ENCODE data around the gene ECI2.
A peak's percentile ranks its signal among the peaks of the same experiment; 100 is the strongest.
"Not testable (repeated sequence)": the region's sequence is repeated elsewhere in the genome, so short reads cannot be mapped to it uniquely, and the experiment has no call there.

Gene ECI2

DNA sequence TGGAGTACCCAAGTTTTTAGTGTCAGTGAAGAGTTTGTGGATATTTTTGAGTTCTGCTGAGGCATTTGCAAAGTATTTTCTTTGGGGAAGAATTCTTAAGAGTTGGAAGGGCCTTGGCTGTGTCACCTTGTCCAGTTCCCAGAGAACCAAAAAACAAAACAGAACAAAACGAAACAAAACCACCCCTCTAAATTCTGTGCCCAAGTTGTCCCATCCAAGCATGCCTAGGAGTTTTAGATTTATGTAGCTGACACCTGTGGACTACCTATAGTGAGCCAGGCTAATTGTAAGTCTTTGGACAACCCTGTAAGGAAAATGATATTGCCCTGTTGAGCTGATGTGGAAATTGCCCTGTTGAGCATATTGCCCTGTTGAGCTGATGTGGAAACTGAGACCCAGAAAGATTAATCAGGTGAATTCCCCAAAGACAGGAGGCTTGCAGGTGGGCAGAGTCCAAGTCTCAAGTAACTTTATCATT, 1.0 kb upstream of the ECI2 start:
- no peak for DNase-seq

DNA sequence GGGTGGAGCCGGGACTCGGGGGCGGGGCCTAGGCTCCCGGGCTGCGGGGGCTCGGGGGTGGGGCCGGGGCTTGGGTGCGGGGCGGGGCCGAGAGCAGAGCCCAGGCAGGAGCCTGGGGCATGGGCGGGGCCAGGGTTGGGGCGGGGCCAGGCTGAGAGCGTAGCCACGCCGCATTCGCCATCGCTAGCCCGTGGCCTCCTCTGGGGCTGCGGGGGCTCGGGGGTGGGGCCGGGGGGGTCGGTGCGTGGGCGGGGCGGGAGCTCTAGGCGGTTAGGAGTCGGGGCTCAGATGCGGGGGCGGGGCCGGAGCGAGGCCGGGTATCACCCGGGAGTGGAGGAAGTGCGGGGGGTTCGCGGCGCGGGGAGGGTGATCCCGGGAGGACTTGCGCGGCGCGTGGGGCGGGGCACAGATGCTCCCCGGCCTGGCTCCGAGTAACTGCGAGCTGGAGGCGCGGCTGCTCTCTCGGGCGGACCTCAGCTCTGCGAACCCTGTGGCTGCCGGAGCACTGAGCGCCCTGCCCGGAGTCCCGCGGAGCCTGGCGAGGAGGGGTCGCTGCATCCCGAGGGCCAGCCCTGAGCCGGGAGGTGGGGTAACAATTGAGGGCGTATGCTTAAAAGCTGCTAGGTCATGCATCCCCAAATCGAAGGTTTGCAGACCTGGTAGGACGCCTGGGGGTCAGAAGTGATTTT, 434 bp upstream of the ECI2 start:
- peak; percentile 93 for DNase-seq

DNA sequence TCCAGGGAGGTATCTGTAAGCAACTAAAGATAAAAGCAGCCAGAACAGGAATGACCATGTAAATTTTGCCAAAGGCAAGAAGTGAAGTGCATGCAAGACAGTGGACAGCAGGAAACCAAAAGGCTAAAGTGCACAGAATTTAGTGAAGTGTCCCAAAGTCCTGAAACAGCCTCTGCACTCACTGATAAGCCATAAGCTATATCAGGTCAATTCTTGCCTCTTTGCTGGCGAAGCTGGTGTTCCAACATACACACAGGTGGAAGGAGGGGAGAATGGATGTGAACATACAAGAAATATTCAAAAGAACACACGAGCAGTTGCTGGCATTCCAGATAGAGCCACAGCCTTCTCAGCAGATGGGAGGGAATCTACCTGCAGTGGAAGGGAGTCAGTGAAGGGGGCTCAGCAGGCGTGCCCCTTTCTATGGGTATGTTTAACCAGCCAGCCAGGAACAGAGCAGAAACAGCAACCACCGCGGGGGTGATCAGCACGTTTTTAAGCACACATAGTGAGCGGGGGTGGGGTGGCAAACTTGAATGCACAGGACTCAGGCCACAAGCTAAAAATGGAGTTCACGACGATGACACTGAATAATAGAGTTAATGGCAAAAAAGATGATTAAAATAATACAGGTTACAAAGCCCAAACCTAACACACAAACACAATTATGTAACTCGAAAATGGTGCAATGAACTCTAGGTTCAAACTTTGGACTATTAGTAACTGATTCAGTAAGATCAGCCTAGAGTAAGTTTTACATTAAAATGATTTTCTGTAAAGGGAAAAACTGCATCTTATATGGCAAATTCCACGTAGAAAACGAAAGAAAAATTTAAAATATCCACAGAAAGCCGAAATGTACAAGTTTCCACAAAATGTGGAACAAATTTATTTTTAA, 1.2 kb downstream of the ECI2 start:
- DNase-seq = peak; percentile 11

DNA sequence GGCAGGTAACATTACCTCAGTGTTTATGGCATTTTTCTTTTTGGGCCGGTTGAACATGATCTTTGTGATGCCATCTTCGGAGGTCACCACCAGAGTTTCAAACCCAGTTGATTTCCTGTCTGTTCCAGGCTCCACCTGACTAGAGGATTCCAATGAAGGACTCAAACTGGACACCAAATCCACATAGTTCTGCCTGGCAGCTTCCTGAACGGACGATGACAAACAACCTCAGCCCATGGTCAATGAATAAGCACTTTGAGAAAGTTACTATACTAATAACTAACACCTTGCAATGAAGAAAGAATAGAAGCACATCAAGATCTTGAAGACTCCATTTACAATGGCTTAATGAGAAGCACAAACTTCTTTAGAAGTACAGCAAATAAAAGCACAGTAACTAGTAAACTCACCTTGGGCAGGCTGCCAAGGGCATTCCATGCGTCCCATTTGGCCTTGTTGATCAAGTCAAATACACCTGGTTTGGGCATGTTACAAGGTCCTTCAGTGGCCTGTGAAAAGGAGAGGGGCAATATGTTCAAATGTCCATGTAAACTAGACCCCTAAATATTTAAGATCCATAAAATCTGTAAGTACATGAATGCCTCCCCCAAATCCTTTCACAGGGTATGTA, 4.9 kb downstream of the ECI2 start:
- DNase-seq = no peak

DNA sequence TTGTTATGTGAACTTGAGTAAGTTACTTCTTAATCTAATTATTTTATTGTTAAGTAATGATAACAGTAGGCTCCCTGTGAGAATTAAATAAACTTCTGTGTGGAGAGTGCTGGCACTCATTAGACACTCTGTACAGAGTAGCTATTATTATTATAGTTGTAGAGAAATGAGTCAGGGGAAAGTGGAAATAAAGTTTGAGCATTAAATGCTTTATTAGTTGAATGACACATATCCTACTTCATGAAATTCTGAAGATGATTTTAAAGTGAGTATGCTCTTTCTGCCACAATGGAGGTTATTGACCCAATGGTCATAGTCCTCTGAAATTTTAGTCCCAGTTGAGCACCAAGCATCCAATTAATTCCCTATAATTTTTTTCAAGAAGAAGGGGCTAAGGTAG, 5.9 kb downstream of the ECI2 start:
- DNase-seq = no peak

DNA sequence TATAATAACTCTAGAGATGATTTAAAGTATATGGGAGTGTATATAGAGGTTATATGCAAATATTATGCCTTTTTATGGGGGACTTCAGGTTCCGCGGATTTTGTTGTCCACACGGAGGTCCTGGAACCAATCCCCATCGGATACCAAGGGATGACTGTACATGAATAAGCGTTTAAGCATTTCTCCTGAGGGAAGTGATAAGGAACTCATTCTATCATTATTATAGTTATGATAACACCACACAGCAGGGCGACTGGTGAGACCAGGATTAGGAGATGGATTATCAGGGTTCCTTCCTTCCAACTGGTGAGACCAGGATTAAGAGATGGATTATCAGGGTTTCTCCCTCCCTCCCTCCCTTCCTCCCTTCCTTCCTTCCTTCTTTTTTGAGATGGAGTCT, 6.6 kb downstream of the ECI2 start:
- no peak for DNase-seq

DNA sequence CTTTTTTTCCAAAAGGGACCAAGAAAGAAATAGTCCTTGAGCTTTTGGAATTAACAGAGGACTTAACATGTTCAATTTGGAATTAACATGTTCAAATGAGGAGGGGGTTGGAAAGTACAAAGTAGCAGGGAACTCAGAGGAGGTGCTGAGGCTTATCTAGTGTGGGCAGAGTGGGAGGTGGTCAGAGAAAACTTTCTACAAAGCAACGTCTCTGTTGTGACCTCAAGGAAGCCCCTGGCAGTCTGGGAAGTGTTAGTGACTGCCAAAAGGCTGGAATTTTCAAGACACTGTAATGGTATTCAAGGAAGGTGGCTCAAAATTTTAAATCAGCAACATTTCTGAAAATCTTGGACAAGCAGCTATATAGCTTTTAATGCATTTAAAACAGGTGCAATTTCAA, 7.3 kb downstream of the ECI2 start:
- DNase-seq = no peak

DNA sequence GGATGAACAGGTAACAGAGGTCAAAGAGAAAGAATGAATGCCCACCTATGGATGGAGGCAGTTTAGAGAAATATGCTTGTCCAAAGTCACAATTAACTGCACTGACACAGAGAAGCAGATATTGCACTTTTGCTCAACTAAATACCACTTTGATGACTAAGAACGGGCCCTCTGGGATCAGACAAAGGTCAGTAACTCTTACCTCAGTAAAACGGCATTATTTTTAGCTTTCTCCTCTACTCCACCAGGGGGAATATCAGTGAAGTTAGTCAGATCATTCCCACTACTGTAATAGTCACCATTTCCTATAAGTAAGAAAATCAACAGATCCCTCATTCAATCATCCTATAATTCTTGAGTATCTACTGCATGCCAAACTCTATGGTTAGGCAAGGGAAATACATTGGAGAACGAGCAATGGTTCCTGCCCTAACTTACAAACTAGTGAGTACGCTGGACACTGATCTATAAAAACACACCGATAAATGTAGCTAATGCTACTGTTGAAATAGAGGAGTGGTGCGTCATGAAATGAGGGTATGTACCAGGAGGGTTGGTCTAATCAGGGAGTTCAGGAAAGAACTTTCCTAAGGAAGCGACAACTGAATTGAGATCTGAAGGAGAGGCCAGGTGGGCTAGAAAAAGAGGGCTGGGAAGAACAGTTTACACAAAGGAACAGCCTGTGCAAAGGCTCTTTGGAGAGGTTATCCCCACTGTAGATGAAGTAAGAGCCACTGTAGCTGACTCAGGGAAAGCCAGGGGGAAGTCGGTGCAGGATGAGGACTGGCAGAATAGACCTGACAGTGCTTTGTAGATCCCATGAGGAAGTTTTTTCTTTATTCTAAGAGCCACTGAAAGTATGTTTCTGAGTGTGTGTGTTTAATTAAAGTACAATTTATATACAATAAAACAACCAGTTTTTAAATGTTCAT, 9.2 kb downstream of the ECI2 start:
- no peak for DNase-seq

DNA sequence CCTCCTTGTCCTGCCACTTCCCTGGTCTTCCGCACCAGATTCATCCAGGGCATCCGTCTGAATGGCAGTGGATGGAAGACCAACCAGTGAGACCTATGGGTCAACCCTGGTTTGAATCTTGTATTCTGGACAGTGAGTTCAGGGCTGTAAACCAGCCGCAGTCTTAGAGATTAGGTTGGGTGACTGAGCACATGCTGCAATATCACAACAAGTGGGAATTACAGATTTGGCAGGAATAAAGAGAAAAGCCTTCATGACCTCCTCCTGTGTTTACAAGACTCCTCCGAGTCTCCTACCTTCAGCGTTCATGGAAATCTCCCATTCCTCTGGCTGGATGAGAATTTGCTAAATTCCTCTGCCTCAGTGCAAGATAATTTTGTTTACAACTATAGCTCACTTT, 9.9 kb downstream of the ECI2 start:
- DNase-seq = no peak

DNA sequence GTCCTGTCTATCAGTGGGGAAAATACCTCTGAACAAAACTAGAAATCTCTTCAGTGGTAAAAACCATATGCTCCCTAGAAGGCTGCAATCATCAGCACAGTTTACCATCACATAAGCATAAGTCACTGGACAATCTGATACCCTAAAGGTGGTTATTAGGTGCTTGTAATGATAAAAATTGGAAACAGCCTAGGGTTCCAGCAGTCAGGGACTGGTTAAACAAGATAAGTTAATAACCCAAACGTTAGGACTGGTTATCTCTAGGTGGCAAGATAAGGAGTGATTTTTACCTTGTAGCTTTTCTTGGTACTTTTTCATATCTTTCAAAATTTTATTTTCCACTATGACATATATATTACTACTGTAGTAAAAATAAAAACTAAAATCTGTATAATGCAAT, 11.0 kb downstream of the ECI2 start:
- no peak for DNase-seq

DNA sequence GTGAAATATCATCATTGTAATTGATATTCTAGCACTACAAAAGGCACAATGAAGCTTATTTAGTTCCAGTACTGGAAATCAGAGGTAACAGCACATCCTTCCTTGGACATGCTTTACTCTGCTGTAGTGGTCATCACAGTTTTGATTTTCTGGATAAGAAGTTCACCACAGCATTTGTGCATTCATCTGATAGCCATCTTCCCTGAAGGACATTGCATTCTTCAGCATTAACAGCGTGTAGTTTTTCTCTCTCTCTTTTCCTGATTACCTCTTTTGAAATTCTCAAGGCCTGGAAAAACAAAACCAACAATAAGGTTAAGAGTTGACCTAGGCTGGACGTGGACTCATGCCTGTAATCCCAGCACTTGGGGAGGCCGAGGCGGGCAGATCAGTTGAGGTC, 19.6 kb downstream of the ECI2 start:
- DNase-seq = no peak

DNA sequence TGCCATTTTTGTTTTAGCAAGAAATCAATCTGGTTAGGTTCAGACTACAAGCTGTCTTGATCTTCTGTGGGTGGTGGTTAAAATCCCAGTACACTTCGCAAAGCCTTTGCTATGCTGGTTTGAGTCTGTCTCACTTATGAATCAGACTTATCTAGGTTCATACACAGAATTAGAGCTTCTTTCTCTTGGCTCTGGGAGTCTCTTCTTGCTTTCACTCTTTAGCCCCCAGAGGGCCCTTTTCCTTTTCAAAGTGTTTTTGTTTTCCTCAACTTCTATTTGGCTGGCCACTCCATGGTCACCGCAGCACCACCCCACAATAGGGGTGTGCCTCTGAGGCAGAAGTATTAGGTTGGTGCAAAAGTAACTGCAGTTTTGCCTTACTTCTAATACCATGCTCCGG, 21.3 kb downstream of the ECI2 start:
- no peak for DNase-seq

DNA sequence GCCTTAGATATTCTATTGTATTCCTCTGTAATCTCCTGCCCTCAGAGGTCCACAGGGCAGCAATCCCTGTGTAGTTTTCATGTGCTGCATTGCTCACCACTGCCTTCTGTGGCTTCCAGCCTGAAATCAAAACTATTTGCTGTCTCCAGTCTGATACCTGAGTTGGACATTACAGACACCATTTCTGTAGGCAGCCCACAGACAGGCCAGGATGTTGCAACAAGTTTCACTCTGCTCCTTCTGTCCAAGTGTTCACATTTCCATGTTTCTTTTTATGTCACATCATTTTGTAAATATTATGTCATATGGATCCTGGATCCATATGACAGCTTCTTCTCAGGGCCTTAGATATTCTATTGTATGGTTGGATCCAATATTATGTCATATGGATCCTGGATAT, 21.7 kb downstream of the ECI2 start:
- no peak for DNase-seq

DNA sequence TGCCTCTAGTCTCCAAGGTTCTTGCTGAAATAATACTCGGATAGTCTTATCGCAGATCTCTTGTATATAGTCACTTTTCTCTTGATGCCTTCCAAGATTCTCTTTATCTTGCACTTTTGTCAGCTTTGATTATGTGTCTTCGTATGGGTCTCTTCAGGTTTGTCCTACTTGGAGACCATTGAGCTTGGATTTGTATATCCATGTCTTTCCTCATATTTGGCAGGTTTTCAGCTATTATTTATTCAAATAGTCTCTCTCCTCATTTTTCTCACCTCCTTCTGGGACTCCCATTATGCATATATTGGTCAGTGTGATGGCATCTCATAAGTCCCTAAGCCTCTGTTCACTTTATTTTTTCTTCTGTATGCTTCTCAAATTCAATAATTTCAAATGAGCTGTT, 23.0 kb downstream of the ECI2 start:
- no peak for DNase-seq

DNA sequence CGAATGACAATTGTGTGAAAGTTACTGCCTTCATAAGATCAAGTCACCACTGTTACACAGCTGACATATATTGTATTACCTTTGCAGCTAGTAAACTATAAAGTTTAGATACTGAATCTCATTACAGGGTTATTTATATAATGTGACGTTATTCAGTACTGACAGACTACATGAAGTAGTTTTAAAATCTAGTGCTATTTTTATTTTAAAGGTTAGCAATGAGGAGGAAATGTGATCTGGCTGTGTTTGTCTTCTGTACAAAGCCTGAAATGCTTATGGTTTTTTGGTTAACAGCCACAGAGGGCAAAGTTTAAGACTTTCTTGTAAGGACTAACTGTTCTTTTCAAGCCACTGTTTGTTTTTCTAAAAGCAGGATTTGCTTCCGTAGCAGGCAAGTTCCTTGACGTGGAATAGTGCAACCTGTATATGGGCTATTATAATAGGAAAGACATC, 26.0 kb downstream of the ECI2 start:
- not testable (repeated sequence) for DNase-seq

DNA sequence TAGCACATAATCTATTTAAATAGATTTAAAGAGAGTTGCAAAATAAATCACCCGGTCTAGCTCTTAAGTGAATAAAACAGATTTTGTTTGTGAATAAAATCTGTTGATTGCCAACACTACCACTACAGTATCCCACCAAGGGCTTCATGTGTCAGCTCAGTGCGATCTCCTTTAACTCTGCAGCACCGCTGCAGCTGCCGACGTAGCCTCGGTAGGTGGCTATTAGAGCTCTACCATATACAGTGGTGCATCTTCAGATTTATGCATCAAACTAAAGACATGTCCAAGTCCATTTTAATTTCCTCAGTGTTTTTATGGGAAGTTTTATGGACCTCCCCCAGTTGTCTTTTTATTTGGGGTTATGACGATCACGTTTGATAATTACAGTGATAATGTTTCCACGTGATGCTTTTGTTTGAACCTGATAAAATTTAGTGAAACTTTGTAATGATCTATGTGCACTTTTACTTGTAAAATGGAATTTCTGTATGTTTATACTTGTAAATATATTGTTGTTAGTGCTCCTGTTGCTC, 26.7 kb downstream of the ECI2 start:
- no peak for DNase-seq

DNA sequence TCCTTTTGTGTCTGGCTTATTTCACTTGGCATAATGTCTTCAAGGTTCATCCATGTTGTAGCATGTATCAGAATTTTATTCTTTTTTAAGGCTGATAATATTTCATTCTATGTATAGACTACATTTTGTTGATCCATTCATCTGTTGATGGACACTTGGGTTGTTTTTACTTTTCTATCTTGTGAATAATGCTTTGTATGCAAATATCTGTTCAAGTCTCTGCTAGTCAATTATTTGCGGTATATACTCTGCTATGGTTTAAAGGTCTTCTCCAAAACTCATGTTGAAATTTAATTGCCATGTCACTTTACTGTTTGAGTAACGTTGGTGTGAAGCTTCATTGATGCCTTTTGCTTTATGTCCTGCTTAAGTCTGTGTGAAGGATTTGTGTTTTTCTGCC, 27.5 kb downstream of the ECI2 start:
- no peak for DNase-seq

DNA sequence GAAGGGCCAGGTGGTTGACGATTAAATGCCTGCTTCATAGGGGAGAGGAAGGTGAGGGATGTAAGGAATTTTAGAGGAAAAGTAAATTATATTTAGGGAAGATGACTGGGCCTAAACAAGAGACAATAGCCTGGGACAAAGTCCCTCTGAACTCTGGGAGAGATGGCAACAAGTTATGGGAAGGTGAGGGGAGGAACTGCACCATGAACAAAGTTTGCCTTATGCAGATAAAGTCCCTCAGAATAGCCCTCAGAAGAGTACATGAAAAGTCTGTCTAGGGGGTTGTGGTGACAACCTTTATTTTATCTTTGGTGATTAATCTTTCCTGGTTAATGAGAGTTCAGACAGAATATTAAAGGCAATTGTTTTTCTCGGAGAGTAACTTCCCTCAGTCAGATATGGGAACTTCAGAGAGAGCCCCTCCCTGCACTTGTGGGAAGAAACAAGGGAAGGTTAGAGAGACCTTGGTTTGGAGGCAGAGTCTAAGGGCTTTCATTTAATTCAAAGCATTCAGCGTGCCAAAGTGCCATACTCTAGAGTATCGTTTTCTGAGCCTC, 29.3 kb downstream of the ECI2 start:
- no peak for DNase-seq

DNA sequence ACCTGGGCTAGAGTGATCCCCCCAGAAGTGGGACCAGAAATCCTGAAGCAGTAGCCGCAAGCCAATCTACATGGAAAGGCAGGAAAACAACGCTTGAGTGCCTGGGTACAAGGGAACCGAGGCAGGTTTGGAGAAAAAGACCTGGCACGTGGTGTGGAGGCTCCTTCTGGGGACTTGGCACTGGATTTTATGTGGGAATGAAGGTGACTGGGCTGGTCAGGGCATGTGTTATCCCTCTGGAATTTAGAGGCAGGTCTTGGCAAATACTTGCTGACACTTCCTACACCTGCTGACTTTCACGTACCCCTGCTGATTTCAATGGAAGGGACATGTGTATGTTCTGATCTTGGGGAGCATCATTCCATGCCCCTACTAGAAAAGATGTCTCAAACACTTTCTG, 31.4 kb downstream of the ECI2 start:
- DNase-seq = no peak

DNA sequence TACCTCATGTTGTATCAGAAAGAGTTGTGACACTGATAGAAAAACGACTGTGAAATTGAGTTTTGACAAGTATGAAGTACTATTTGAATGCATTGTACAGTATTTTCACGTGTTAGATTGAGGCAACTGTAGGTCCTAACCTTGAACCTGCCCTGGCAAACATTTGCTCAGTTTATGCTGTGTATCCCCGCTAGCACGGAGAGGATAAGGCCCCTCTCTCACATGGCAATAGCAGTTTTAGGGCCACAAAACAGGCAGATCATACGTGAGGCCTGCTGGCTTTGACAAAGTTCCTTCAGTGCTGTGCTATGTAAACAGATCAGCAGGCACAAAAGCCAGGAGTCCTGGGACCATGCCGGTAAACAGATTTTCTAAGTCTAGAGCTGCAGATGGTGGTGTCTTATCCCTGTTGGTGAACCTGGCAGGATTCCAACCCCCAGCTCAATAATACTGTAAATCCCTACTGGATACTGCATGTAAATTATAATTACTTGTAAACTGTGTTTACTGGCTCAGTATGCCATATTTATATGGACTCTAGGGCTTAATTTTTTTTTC, 32.6 kb downstream of the ECI2 start:
- DNase-seq = no peak

DNA sequence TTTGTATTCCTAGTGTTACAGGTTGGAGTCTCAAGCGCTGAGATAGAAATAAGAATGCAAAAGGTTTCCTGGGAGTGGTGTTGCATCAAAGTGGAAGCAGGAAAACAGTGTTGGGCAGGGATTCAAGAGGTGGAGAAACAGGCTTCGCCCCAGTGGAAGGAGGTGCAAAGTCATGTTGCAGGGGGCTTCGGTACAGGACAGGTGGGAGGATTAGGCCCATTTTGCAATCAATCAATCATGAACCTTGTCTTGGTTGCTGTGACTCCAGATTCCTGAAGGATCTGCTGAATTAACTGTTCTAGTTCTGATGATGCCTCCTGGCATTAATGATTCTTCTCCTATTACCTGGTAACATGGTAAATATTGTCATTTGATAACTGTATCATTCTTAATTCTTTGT, 34.1 kb downstream of the ECI2 start:
- no peak for DNase-seq

DNA sequence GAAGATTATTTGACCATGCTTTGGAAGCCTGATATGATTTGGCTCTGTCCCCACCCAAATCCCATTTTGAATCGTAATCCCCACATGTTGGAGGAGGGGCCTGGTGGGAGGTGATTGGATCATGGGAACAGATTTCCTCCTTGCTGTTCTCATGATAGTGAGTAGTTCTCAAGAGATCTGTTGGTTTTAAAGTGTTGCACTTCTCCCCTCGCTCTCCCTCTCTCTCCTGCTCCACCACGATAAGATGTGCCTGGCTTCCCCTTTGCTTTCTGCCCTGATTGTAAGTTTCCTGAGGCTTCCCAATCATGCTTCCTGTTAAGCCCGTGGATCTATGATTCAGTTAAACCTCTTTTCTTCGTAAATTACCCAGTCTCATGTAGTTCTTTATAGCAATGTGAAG, 34.7 kb downstream of the ECI2 start:
- DNase-seq = no peak
